Astrocyte of the cerebellum (primary cell): ENCODE measurements around the gene ARHGAP45.

Source experiments
- DNase-seq: peaks from one replicate; pipeline ENCODE4 v3.0.0-alpha.2; 2011; ENCODE audit warnings: low read depth
- H3K4me3 ChIP-seq: 2 replicates; pipeline ENCODE4 v1.5.1; 2011; ENCODE audit warnings: mild to moderate bottlenecking, low read depth, low read length, moderate library complexity
- in situ Hi-C: cut with HindIII; loops from 2 replicates; pipeline ENCODE4 v1.10.0; 2017; ENCODE audit warnings: low sequenced_read_pairs
- TF ChIP-seq, protein P1 (sequence below): IDR thresholded peaks from 2 replicates; pipeline ENCODE4 v1.5.1; 2012; ENCODE audit warnings: low read length, low read depth, moderate library complexity, mild to moderate bottlenecking; ENCODE audit errors: missing control alignments

ARHGAP45 gene

GRCh38 chr19:1085053-1085658 is 18.2 kb downstream of the ARHGAP45 start:
- DNase-seq, result no peak
- H3K4me3 ChIP-seq, result no peak overlapping the region
- in situ Hi-C loops, result no loop called here
- TF ChIP-seq, protein P1, sequence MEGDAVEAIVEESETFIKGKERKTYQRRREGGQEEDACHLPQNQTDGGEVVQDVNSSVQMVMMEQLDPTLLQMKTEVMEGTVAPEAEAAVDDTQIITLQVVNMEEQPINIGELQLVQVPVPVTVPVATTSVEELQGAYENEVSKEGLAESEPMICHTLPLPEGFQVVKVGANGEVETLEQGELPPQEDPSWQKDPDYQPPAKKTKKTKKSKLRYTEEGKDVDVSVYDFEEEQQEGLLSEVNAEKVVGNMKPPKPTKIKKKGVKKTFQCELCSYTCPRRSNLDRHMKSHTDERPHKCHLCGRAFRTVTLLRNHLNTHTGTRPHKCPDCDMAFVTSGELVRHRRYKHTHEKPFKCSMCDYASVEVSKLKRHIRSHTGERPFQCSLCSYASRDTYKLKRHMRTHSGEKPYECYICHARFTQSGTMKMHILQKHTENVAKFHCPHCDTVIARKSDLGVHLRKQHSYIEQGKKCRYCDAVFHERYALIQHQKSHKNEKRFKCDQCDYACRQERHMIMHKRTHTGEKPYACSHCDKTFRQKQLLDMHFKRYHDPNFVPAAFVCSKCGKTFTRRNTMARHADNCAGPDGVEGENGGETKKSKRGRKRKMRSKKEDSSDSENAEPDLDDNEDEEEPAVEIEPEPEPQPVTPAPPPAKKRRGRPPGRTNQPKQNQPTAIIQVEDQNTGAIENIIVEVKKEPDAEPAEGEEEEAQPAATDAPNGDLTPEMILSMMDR, result no peak

GRCh38 chr19:1085676-1086442 is 18.9 kb downstream of the ARHGAP45 start:
- TF ChIP-seq, protein P1, result no peak
- in situ Hi-C loops, result no loop called here
- no peak for DNase-seq
- no peak overlapping the region for H3K4me3 ChIP-seq

GRCh38 chr19:1086613-1087012 is 19.6 kb downstream of the ARHGAP45 start:
- H3K4me3 ChIP-seq, result no peak overlapping the region
- no peak for DNase-seq
- TF ChIP-seq, protein P1, result no peak
- in situ Hi-C loops, result no loop called here

DNA sequence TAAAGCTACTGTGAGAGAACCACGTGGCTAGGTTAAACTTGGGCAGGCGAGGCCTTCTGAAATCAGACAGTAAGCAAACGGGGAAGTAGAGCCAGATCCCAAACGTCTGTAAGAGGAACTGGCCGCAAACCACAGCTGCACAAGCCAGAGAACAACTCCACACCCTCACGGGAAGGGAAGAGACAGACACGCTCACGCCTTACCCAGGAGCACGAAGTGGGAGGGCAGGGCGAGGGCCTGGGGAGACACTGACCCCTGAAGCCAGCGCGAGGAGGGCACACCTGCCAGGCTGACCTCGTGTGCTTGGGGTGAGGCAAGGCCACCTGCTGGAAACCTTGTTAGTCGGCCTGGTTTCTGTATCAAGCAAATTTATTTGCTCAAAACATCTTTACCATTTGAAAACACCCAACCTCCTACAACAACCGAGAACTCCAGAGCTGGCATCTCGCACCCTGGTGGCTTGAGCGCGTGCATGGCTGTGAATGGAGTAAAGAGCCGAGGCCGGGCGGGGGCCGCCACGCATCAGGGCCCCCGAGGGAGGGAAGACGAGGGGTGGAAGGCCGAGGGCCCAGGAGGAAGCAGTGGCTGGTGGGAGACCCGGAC is 20.9 kb downstream of the ARHGAP45 start:
- TF ChIP-seq, protein P1, result no peak
- no peak for DNase-seq
- in situ Hi-C loops, result no loop called here
- no peak overlapping the region for H3K4me3 ChIP-seq

DNA sequence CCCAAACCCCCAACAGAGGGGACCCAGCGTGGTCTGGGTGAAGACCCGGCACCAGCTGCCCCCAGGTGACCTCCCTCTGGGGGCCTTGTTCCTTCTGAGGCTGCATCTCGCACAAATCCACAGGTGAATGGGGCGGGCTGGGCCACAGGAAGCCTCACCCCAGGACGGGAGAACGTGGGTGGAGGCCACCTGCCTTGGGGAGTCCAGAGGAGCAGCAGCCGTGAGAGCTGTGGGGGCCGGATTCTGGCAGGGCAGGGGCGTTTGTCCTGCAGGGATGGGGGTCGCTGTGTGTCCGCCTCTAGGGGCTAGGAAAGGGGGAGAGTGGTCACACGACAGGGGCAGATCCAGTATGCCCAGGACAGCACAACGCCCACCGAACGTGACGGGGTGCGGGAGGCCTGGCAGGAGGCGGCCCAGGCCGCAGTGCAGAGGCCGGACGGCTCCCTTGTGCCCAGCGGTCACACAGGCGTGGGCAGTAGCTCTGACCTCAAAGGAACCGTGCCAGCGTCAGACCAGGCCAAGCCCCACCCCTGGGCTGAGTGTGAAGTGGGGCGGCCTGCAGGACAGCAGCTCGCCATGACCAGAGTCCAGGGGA is 21.5 kb downstream of the ARHGAP45 start:
- in situ Hi-C loops, result no loop called here
- TF ChIP-seq, protein P1, result no peak
- H3K4me3 ChIP-seq, result no peak overlapping the region
- no peak for DNase-seq

- no peak for DNase-seq
- TF ChIP-seq, protein P1, result no peak
- in situ Hi-C loops, result no loop called here
- no peak overlapping the region for H3K4me3 ChIP-seq
These were observed 22.3 kb downstream of the ARHGAP45 start for GRCh38 chr19:1089126-1089771.
